ENCODE data around the gene ADSL.

Gene ADSL

DNA sequence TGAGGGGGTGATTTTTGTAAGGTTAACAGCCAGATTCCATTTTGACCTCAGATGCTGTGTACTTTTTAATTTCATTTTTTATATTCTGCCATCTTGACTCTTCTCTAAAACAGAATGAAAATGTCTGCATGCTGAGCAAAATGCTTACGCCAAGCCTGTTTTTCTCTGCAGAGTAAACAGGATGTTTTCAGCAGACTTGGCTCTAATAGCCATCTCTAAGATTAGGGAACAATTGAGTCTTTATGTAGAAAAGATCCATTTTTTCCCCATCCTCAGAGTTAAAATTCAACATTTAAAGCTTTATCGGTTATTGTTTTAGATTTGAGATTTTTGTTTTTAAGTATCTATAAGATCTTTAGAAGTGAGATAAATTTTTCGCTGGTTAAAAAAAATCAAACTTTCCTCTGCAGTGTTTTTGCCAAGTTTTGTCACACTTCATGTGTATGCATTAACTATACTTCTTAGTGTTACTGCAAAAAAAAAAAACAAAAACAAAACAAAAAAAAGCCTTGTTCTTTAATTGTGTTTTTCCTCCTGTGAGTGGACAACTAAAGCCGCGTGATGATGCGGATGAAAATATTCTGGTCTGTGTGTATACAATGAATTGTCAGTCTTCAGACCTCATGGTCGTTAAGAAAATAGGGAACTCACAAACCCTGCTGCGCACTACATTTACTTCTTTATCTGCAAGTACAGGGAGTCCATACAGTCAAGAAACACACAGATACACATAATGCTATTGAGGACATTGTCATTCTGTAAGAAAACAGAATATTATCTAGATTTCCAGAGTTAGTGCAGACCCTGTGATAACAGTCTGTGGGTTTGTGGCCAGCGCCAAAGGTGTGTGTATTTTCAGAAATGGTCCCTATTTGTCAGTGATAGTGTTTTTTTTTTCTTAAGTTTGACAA is 17.5 kb upstream of the ADSL start:
- DNase-seq (ENCODE audit: low read depth) = no peak

- no peak for DNase-seq (ENCODE audit: low read depth)
Measured at GRCh38 chr22:40329466-40329865, 16.8 kb upstream of the ADSL start.

DNA sequence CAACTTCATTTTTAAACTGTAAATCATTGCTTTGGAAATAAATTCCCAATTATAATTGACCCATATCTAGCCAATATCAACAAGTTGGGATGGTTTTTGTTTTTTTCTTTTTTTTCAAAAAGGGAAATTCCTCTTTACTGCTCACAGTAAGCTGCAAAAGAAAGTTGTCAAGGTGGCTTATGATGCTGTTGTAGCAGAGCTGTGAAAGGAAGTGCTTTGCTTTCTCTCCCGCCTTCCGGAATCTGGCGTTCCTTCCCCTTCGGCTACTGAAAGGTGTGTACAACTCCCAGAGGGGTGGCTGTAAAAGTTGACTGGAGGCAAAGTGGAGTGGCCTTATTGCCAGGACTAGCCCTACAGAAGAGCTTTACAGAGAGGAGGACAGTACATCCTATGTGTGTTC is 16.2 kb upstream of the ADSL start:
- DNase-seq (ENCODE audit: low read depth) = no peak

DNA sequence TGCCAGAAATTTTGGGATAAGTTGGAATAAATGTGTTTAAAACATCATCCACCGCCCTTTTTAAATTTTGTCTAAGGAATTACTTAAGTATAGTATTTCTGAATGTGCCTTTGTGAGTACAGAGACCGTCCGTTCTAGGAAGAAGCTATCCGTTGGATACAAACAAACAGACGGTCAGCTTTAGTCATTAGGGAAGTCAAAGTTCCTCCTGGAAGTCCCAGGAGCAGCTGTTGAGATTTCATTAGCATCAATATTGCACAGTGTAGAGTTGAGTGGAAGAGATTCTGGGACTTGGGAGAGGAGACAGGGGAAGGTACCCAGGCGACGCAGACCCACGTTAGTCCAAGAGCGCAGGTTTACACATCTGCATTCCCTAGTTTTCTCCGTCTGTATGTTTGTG is 15.7 kb upstream of the ADSL start:
- DNase-seq (ENCODE audit: low read depth) = no peak

- DNase-seq (ENCODE audit: low read depth) = no peak
Measured at GRCh38 chr22:40331706-40332105, 14.6 kb upstream of the ADSL start.

DNA sequence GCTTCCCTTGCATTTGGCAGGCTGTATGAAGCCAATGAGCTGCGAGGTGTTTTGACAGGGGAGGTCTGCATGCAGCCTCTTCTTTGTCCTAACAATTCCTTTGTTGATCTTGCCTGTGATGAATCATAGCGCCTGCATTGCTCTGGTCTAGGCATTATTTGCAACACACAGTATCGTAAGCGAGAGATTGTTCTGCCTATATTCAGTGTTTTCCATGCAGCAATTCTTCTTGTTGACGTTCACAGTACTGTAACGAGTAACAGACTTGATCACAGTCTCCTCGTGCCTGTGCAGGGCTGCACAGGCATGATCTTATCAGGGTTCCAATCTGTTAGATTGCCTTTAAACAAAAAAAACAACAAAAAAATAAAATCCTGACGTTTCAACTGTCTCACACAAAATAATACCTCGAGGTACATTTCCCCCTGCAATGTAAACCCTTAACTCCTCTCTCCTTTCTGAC is 13.9 kb upstream of the ADSL start:
- no peak for DNase-seq (ENCODE audit: low read depth)

GRCh38 chr22:40334060-40334459 is 12.2 kb upstream of the ADSL start:
- DNase-seq (ENCODE audit: low read depth) = no peak

GRCh38 chr22:40334899-40335298 is 11.4 kb upstream of the ADSL start:
- no peak for DNase-seq (ENCODE audit: low read depth)

- DNase-seq (ENCODE audit: low read depth) = no peak
Measured at GRCh38 chr22:40335358-40335757, 10.9 kb upstream of the ADSL start.

DNA sequence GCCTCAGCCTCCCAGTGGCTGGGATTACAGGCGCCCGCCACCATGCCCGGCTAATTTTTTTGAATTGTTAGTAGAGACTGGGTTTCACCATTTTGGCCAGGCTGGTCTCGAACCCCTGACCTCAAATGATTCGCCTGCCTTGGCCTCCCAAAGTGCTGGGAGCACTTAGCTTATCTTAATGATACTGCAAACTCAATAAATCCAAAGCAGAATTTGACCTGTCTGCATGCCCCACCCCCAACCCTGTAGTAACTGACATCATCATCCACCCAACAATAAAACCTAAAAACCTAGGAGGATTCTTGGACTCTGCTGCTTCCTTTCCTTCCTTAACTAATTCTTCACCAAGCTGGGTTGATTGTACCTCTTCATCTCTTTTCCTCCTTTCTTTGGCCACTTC is 6.3 kb upstream of the ADSL start:
- no peak for DNase-seq (ENCODE audit: low read depth)

DNA sequence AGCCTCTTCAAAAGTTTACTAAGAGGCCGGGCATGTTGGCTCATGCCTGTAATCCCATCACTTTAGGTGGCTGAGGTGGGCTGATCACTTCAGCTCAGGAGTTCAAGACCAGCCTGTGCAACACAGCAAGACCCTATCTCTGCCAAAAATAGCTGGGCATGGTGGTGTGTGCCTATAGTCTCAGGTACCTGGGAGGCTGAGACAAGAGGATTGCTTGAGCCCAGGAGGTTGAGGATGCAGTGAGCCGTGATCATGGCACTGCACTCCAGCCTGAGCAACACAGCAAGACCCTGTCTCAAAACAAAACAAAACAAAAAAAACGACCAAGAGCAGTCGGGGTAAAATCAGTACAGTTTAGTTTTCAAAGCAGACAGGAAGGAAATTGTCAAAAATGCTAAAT is 4.7 kb upstream of the ADSL start:
- DNase-seq (ENCODE audit: low read depth) = no peak

DNA sequence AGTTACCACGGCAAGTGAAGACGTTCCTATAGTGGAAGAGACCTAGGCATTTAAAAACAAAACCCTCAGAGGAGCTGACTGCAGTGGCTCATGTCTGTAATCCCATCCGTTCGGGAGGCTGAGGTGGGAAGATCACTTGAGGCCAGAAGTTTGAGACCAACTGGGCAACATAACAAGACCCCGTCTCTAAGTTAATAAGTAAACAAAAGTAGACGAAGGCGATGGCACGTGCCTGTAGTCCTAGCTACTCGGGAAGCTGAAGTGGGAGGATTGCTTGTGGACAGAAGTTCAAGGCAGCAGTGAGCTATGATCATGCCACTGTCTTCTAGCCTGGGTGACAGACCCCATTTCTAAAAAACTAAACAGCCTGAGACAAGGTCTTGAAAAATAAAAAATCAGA is 3.8 kb upstream of the ADSL start:
- DNase-seq (ENCODE audit: low read depth) = no peak

GRCh38 chr22:40345271-40345670 is 1.0 kb upstream of the ADSL start:
- DNase-seq (ENCODE audit: low read depth) = no peak

- DNase-seq (ENCODE audit: low read depth) = peak; percentile 53
Measured at GRCh38 chr22:40345815-40346184, 500 bp upstream of the ADSL start.

GRCh38 chr22:40347300-40347699 is 1.0 kb downstream of the ADSL start:
- DNase-seq (ENCODE audit: low read depth) = no peak

DNA sequence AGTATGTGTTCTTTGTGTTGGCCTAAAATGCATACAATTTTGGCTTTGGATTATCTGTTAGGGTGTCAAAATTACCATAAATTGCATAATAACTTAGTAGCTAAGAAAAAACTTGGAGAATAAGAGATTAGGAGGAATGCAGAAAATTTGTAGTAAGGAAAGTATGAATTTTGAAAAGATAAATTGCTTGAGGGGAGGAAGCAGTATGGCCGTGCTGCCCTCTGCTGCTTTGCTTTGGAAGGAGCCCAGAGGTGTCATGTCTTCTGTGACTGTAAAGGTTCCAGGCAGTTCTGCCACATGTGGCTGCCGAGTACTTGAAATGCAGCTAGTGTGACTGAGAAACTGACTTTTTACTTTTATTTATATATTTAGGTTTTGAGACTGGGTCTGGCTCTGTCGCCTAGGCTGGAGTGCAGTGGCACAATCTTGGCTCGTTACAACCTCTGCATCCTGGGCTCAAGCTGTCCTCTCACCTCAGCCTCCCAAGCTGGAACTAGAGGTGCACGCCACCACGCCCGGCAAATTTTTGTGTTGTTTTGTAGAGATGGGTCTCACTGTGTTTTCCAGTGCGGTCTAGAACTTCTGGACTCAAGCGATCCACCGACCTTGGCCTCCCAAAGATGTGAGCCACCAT is 1.8 kb downstream of the ADSL start:
- DNase-seq (ENCODE audit: low read depth) = peak; percentile 58

DNA sequence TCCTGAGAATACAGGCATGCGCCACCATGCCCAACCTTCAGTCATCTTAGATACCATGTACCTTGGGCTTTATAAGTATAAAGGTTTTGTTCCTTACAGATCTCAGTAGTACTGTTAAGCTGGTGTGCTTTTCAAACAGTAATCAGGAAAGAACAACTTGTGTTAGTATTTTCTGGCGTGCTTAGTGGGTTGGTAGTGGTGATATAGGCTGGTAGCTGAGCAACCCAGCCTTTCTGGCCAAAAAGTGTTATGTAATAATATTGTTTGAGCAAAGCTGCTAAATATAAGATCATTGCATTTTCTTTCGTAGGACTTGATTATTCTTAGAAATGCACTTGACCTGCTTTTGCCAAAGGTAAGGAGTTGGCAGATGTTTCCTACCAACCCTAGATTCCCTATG is 6.5 kb downstream of the ADSL start:
- DNase-seq (ENCODE audit: low read depth) = no peak

- DNase-seq (ENCODE audit: low read depth) = no peak
Measured at GRCh38 chr22:40361100-40361499, 14.8 kb downstream of the ADSL start.

GRCh38 chr22:40363059-40363458 is 16.8 kb downstream of the ADSL start:
- no peak for DNase-seq (ENCODE audit: low read depth)

- no peak for DNase-seq (ENCODE audit: low read depth)
Measured at GRCh38 chr22:40364431-40364830, 18.1 kb downstream of the ADSL start.

DNA sequence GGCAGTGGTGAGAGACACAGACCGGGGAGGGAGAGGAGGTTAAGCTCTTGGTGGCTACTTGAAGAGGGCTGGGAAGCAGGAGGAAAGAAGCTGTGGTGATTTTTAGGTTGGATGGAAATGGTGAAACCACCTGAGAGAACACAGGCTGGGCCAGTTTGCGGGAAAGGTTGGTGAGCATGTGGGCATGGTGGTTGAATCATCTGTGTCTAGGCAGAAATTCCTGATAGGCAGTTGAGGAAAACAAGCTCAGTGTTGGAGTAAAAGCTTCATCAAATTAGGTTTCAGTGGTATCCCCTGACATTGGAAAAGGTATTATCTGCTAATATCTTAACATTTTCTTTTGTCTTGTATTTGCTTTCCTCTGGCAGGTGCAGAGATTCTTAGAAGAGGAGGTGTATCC is 19.8 kb downstream of the ADSL start:
- DNase-seq (ENCODE audit: low read depth) = no peak

DNA sequence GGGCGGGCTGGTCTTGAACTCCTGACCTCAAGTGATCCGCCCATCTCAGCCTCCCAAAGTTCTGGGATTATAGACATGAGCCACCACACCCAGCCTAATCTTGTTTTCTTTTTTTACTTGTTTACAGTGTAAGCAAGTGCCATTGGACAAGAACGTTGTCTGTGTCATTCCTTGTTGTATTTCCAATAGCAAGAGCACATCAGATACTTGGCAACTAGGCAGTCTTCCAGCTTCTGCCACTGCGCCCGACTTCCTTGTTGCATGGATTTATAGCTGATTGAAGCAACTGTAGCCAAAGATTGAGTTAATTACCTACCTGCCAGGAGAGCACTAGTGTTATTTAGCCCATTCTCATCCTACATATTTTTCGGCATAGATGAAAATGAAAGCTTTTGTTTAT is 21.0 kb downstream of the ADSL start:
- DNase-seq (ENCODE audit: low read depth) = no peak

DNA sequence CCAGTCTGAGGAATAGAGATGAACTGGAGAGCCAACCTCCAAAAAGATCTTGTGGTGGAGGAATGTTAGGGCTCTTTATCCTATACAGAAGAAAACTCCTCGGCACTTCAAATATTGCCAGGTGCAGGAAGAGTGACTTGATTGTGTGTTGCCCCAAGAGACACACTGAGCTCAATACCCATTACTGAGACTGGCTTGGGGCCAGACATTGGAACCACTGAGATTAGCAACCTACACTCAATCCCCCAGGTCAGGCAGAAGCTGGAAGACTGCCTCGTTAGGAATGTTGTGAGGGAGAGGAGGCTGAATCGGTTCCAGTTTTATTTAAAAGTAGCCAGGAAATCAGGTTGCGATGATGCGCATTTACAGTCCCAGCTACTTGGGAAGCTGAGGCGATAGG is 21.7 kb downstream of the ADSL start:
- no peak for DNase-seq (ENCODE audit: low read depth)

DNA sequence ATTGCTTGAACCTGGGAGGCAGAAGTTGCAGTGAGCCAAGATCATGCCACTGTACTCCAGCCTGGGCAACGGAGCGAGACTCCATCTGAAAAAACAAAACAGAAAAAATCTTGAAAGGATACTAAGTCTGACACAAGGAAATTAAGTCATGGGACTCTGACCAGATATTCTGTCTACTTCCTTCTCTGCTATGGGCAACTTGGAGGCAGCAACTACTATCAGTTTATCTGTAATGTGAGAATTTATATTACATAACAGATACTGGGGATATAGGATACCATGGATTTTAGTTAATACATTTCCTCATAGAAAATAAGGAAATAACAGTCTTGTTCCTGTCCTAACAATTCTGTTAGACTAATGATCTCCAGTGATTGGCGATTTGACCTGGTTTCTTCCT is 22.5 kb downstream of the ADSL start:
- DNase-seq (ENCODE audit: low read depth) = no peak
